Measurements from ENCODE around the gene C1QTNF12. TPM values are rescaled to one million over a fixed set of nuclear protein-coding genes. Genes with fewer than 3 reads are reported as not detected.

C1QTNF12 gene
- total and polyA plus RNA-seq, 2 of the 8 experiments (the other 6 are each of a cell fraction or from before 2014, with no cell fraction given), result 2.1 to 3.7 TPM

GRCh38 chr1:1215881-1216605 lies 30.5 kb downstream of the C1QTNF12 start (continued):
- TF ChIP-seq RBBP5 (IDR thresholded peaks at IDR 0.05; ENCODE audit: borderline replicate concordance, low read depth, low read length) (no peak), CBX5 (IDR thresholded peaks at IDR 0.05; ENCODE audit: low read depth, low read length) (no peak), SRF (IDR thresholded peaks at IDR 0.05; ENCODE audit: low read depth, low read length) (no peak), NANOG (IDR thresholded peaks at IDR 0.05; ENCODE audit: insufficient read depth, low read depth, low read length, poor library complexity, severe bottlenecking) (no peak), JUND (IDR thresholded peaks at IDR 0.05; ENCODE audit: low read length) (no peak), E2F6 (IDR thresholded peaks at IDR 0.05) (no peak), BACH1 (IDR thresholded peaks at IDR 0.05; ENCODE audit: low read length) (no peak)
